MG63 (cell line): ENCODE measurements around the gene RTTN. TPM values are rescaled to one million over a fixed set of nuclear protein-coding genes. Genes with fewer than 3 reads are reported as not detected.

ENCODE experiments used
- DNase-seq: peaks from one replicate; pipeline ENCODE4 v3.0.0-alpha.2; 2020
- H3K27me3 ChIP-seq: fragments of 250-450 bp; sonication (Bioruptor Pico); 2 replicates; pipeline ENCODE4 v1.5.1; 2020; ENCODE audit warnings: mild to moderate bottlenecking, moderate library complexity
- H3K36me3 ChIP-seq: fragments of 250-450 bp; sonication (Bioruptor Pico); 2 replicates; pipeline ENCODE4 v1.5.1; 2020; ENCODE audit warnings: mild to moderate bottlenecking, moderate library complexity
- H3K4me3 ChIP-seq: fragments of 250-450 bp; sonication (Bioruptor Pico); 2 replicates; pipeline ENCODE4 v1.5.1; 2020; ENCODE audit warnings: mild to moderate bottlenecking, moderate library complexity
- H3K9me3 ChIP-seq: fragments of 250-450 bp; sonication (Bioruptor Pico); 2 replicates; pipeline ENCODE4 v1.5.1; 2020; ENCODE audit warnings: mild to moderate bottlenecking, moderate library complexity
- total RNA-seq: library from RNA; depleted of rRNA; stranded (reverse); fragments of >200 nt; shearing (Covaris generic); gene quantifications from 2 replicates; pipeline ENCODE4 v1.2.3, GENCODE V29; 2014; ENCODE audit warnings: low replicate concordance

The RTTN gene
- total RNA-seq, 1 experiment from 2014 or later, result 5.9 TPM

GRCh38 chr18:70036168-70036567 is 169.3 kb downstream of the RTTN start:
- Histone ChIP-seq H3K36me3 (peaks cover 18% of the 10 kb centered on the region), H3K4me3 (no peak overlapping the region), H3K27me3 (no peaks in the 10 kb centered on the region), H3K9me3 (peaks cover 3% of the 10 kb centered on the region; the same call in 1 of the 2 replicates)
- no peak for DNase-seq

GRCh38 chr18:70031221-70031620 is 174.3 kb downstream of the RTTN start:
- Histone ChIP-seq H3K27me3 (no peaks in the 10 kb centered on the region), H3K4me3 (no peak overlapping the region), H3K36me3 (peaks cover 13% of the 10 kb centered on the region), H3K9me3 (no peaks in the 10 kb centered on the region)
- no peak for DNase-seq

GRCh38 chr18:70030728-70031127 is 174.8 kb downstream of the RTTN start:
- Histone ChIP-seq H3K4me3 (no peak overlapping the region), H3K36me3 (peaks cover 13% of the 10 kb centered on the region), H3K27me3 (no peaks in the 10 kb centered on the region), H3K9me3 (no peaks in the 10 kb centered on the region)
- DNase-seq, result no peak

DNA sequence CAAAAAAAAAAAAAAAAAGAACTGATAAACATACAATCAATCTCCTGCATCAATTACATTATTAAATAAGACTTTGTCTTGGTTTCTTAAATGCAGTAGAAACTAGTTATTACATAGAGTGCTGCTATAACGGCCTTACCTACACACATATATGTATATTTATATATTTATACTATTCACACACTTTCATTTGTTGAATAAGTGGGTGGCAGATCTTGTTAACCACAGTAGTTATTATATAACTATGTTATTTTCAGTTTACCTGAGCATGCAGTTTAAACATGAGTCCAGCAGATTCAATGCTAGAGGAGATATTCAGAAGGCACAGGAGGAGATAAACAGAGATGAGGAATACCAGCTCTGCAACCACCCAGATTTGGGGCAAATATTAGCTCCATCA is 176.3 kb downstream of the RTTN start:
- Histone ChIP-seq H3K36me3 (peaks cover 8% of the 10 kb centered on the region), H3K4me3 (no peak overlapping the region), H3K9me3 (no peaks in the 10 kb centered on the region), H3K27me3 (no peaks in the 10 kb centered on the region)
- no peak for DNase-seq

DNA sequence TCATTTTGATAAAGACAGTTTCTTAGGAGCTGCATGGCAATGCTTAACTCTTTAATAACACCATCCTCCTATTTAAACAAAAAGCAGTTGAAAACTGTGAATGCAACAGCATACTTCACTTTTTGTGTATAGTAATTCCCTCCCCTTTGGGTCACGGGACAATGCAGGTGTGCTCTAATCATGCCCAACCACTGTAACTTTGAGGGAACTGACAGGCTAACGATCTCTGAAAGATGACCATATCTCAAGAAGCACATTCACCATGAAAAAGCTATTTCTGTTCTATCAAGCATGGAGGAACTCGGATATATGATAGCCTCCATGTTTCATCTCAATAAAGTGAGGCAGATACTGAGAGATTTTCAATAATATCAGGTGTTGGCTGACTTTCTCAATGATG is 176.8 kb downstream of the RTTN start:
- no peak for DNase-seq
- H3K9me3 ChIP-seq, result no peaks in the 10 kb centered on the region

GRCh38 chr18:70028084-70028483 is 177.4 kb downstream of the RTTN start:
- Histone ChIP-seq H3K27me3 (no peaks in the 10 kb centered on the region), H3K9me3 (no peaks in the 10 kb centered on the region), H3K4me3 (no peak overlapping the region), H3K36me3 (peaks cover 12% of the 10 kb centered on the region)
- DNase-seq, result no peak

More for the DNA sequence above, 176.8 kb downstream of the RTTN start:
- Histone ChIP-seq H3K36me3 (peaks cover 12% of the 10 kb centered on the region), H3K27me3 (no peaks in the 10 kb centered on the region), H3K4me3 (no peak overlapping the region)

GRCh38 chr18:70025580-70025979 is 179.9 kb downstream of the RTTN start:
- Histone ChIP-seq H3K36me3 (peaks cover 12% of the 10 kb centered on the region), H3K27me3 (no peaks in the 10 kb centered on the region), H3K4me3 (no peak overlapping the region), H3K9me3 (no peaks in the 10 kb centered on the region)
- no peak for DNase-seq

DNA sequence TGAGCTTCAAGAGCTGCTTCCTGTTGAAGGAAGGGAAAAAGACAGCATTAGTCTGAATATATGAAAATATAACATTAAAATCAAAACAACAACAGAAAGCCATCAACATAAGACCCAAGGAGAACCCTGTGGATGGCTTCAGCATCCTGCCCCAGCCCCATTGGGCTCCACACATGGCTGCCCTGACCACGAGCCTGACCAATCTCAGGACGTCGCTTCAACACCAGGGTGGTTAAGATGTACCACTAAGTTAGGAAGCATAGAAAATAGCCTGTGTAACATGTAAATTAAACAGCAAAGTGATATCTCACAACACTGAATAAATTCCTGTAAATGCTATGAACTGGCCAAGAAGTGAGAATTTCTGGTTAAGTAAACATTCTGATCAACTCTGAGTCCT is 180.7 kb downstream of the RTTN start:
- Histone ChIP-seq H3K36me3 (peaks cover 14% of the 10 kb centered on the region), H3K9me3 (no peaks in the 10 kb centered on the region), H3K27me3 (no peaks in the 10 kb centered on the region), H3K4me3 (no peak overlapping the region)
- no peak for DNase-seq

GRCh38 chr18:70024093-70024492 is 181.4 kb downstream of the RTTN start:
- H3K4me3 ChIP-seq, result no peak overlapping the region

GRCh38 chr18:70022636-70023035 is 182.9 kb downstream of the RTTN start:
- no peaks in the 10 kb centered on the region for H3K27me3 ChIP-seq
- no peak overlapping the region for H3K4me3 ChIP-seq
- peaks cover 10% of the 10 kb centered on the region for H3K36me3 ChIP-seq
- DNase-seq, result no peak
- H3K9me3 ChIP-seq, result no peaks in the 10 kb centered on the region

More at GRCh38 chr18:70024093-70024492, 181.4 kb downstream of the RTTN start:
- no peaks in the 10 kb centered on the region for H3K27me3 ChIP-seq
- H3K36me3 ChIP-seq, result peaks cover 14% of the 10 kb centered on the region
- H3K9me3 ChIP-seq, result no peaks in the 10 kb centered on the region
- no peak for DNase-seq

GRCh38 chr18:70021498-70021897 is 184.0 kb downstream of the RTTN start:
- H3K36me3 ChIP-seq, result peaks cover 10% of the 10 kb centered on the region
- H3K27me3 ChIP-seq, result no peaks in the 10 kb centered on the region
- no peaks in the 10 kb centered on the region for H3K9me3 ChIP-seq
- no peak overlapping the region for H3K4me3 ChIP-seq
- DNase-seq, result no peak

- Histone ChIP-seq H3K36me3 (peaks cover 10% of the 10 kb centered on the region), H3K9me3 (no peaks in the 10 kb centered on the region)
Observed at GRCh38 chr18:70021043-70021442, 184.4 kb downstream of the RTTN start.

DNA sequence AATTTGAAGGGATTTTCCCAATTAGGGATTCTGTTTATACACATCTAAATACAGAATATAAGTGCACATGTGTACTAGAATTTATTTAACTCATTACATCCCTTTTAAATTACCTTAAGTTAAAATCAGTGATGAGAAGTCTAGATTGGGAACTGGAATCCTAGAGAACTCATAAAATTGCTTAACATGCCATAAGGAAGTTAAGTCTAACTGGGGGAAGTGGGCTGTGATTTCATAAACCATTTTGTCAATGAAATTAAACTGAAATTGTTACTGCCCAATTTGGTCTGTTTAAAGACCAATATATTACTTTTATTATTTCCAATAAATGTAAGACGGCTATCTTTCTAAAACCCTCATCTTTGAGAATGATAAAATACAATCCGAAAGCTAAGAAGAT is 185.5 kb downstream of the RTTN start:
- Histone ChIP-seq H3K36me3 (peaks cover 12% of the 10 kb centered on the region), H3K27me3 (no peaks in the 10 kb centered on the region)

More at GRCh38 chr18:70021043-70021442, 184.4 kb downstream of the RTTN start:
- Histone ChIP-seq H3K4me3 (no peak overlapping the region), H3K27me3 (no peaks in the 10 kb centered on the region)
- DNase-seq, result no peak

DNA sequence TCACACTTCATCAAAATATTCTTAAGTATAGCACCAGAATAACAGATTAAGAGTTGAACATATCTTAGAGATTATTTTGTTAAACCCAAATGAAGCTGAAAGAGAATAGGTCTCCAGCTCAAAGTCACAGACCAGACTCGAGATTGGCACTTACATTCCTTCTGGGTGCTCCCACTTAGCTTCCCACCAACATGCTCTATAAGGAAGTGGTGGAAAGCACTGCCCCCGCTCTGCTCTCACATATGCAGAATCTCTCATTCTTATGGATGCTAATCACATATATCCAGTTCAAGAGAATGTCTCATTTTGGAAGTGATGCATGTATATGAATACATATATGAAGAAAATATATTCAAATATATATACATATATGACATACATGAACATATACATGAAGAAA is 186.4 kb downstream of the RTTN start:
- no peaks in the 10 kb centered on the region for H3K27me3 ChIP-seq
- no peak overlapping the region for H3K4me3 ChIP-seq
- DNase-seq, result no peak
- no peaks in the 10 kb centered on the region for H3K9me3 ChIP-seq
- H3K36me3 ChIP-seq, result peaks cover 11% of the 10 kb centered on the region

More for the DNA sequence above, 185.5 kb downstream of the RTTN start:
- DNase-seq, result no peak
- Histone ChIP-seq H3K4me3 (no peak overlapping the region), H3K9me3 (no peaks in the 10 kb centered on the region)

GRCh38 chr18:70015127-70015526 is 190.4 kb downstream of the RTTN start:
- H3K27me3 ChIP-seq, result no peaks in the 10 kb centered on the region
- DNase-seq, result no peak
- H3K4me3 ChIP-seq, result no peak overlapping the region
- peaks cover 3% of the 10 kb centered on the region; the same call in 1 of the 2 replicates for H3K36me3 ChIP-seq
- no peaks in the 10 kb centered on the region for H3K9me3 ChIP-seq

- no peaks in the 10 kb centered on the region for H3K27me3 ChIP-seq
- no peak overlapping the region for H3K4me3 ChIP-seq
- no peaks in the 10 kb centered on the region for H3K9me3 ChIP-seq
- no peak for DNase-seq
- peaks cover 10% of the 10 kb centered on the region for H3K36me3 ChIP-seq
Observed at GRCh38 chr18:70005580-70005979, 199.9 kb downstream of the RTTN start.

DNA sequence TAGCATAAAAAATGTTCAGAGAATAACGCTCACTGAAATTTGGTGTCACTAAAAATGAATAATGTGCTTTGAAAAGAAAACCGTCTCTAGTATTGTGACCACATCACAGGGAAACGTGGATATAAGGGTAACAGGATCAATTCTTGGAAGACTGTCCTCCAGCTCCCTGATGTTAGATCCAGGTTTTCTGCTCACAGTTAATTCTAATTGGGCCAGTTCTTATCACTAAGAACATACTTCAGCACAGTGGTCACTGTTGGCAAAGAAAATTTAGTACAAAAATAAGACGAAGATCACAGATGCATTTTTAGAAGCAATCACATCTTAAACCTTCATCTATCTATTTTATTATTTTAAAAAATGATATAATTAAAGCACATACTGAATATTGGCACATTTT is 200.8 kb downstream of the RTTN start:
- Histone ChIP-seq H3K9me3 (no peaks in the 10 kb centered on the region), H3K27me3 (no peaks in the 10 kb centered on the region), H3K4me3 (no peak overlapping the region), H3K36me3 (peaks cover 10% of the 10 kb centered on the region; the same call in 1 of the 2 replicates)
- DNase-seq, result no peak

DNA sequence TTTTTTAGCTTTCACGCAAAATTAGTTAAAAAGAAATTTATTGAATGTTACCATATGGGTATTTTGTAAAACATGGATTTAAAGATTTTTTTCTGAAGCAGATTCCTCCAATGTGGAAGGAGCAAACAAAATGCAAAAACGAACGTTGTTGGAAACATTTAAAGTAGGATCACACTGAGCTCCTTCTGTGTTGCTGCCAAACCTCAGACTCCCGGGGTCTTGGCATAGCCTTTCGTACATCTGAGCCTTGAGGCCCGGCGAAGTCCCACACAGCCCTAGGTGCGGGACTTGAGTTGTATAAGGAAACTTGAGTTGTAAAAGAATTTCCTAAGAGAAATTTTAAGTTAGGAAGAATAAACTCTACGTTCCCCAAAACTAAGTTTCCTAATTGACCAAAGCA is 205.8 kb downstream of the RTTN start:
- H3K36me3 ChIP-seq, result peaks cover 7% of the 10 kb centered on the region
- no peak overlapping the region for H3K4me3 ChIP-seq
- H3K27me3 ChIP-seq, result no peaks in the 10 kb centered on the region
- no peak for DNase-seq
- no peaks in the 10 kb centered on the region for H3K9me3 ChIP-seq

GRCh38 chr18:69998523-69998987 is 206.9 kb downstream of the RTTN start:
- H3K36me3 ChIP-seq, result peaks cover 6% of the 10 kb centered on the region
- no peak for DNase-seq

More at GRCh38 chr18:69998523-69998987, 206.9 kb downstream of the RTTN start:
- H3K9me3 ChIP-seq, result no peaks in the 10 kb centered on the region
- H3K4me3 ChIP-seq, result no peak overlapping the region
- H3K27me3 ChIP-seq, result no peaks in the 10 kb centered on the region
